ENCODE measurements around the gene TLR9.

DNA sequence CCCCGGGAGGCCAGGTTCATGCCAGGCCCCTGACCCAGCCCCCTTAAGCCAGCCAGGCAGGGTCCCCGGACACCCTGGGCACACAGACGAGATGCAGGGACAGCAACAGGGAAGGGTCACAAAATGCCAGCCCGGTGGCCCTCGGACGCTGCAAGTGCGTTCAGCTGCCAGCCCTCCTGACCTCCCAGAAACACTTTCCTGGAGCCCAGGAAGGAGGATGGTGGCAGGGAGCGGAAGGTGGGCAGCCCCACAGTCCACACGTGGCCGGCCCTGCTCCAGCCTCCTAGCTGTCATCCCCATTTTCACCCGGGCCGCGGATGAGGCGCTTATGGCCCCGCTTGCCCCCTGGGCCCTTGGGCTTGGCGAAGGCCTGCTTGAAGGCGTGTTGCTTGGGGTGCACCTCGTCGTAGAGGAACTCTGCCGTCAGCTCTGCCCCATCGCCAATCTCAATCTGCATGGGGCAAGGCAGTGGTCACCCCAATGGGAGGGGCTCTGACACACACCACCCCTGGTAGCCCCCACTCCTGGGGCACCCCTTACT lies 3.4 kb upstream of the TLR9 start:
- TF ChIP-seq, protein P1, sequence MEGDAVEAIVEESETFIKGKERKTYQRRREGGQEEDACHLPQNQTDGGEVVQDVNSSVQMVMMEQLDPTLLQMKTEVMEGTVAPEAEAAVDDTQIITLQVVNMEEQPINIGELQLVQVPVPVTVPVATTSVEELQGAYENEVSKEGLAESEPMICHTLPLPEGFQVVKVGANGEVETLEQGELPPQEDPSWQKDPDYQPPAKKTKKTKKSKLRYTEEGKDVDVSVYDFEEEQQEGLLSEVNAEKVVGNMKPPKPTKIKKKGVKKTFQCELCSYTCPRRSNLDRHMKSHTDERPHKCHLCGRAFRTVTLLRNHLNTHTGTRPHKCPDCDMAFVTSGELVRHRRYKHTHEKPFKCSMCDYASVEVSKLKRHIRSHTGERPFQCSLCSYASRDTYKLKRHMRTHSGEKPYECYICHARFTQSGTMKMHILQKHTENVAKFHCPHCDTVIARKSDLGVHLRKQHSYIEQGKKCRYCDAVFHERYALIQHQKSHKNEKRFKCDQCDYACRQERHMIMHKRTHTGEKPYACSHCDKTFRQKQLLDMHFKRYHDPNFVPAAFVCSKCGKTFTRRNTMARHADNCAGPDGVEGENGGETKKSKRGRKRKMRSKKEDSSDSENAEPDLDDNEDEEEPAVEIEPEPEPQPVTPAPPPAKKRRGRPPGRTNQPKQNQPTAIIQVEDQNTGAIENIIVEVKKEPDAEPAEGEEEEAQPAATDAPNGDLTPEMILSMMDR (conservative IDR thresholded peaks at IDR 0.05; ENCODE audit: low read depth, low read length) = no peak
- TF ChIP-seq EZH2 (IDR thresholded peaks at IDR 0.05; ENCODE audit: low read length, unreplicated experiment) = no peak
- no peak for TF ChIP-seq EZH2phosphoT487 (IDR thresholded peaks at IDR 0.05; ENCODE audit: borderline replicate concordance, low read length)
